Activated B cell treated with CpG ODN at 0.5 μM for 24 hours (primary cell): ENCODE data around the gene KLK8. TPM values are rescaled to one million over a fixed set of nuclear protein-coding genes. Genes with fewer than 3 reads are reported as not detected.

ENCODE experiments used
- ATAC-seq: fragments of 200-7000 bp; cut with Tn5 transposase; one replicate; pipeline ENCODE4 v1.10.0; 2021; ENCODE audit warnings: low read depth, mild to moderate bottlenecking, moderate library complexity
- CTCF ChIA-PET: fragments of 350-600 bp; sonication (Branson Sonifier 250); formaldehyde crosslinking; loops from one replicate; lab custom pipeline; 2021; ENCODE audit warnings: antibody characterized with exemption; lab: Charles Lee
- POLR2A ChIA-PET: fragments of 350-600 bp; sonication (Branson Sonifier 250); formaldehyde crosslinking; loops from one replicate; lab custom pipeline; 2021; ENCODE audit warnings: antibody characterized with exemption; lab: Charles Lee
- DNase-seq: peaks from one replicate; pipeline ENCODE4 v3.0.0; 2022
- H3K27ac Mint-ChIP-seq: one replicate; pipeline ENCODE4 v1.8.0; 2020; ENCODE audit warnings: mixed read lengths
- H3K27me3 Mint-ChIP-seq: one replicate; pipeline ENCODE4 v1.8.0; 2021; ENCODE audit warnings: mixed read lengths
- H3K36me3 Mint-ChIP-seq: one replicate; pipeline ENCODE4 v1.8.0; 2021; ENCODE audit warnings: low read depth, mixed read lengths
- H3K4me1 Mint-ChIP-seq: one replicate; pipeline ENCODE4 v1.8.0; 2021; ENCODE audit warnings: mixed read lengths
- H3K4me3 Mint-ChIP-seq: one replicate; pipeline ENCODE4 v1.8.0; 2020; ENCODE audit warnings: mild to moderate bottlenecking, mixed read lengths
- H3K9me3 Mint-ChIP-seq: one replicate; pipeline ENCODE4 v1.8.0; 2020; ENCODE audit warnings: mixed read lengths
- intact Hi-C: fragments of 100-400 bp; cut with micrococcal nuclease; formaldehyde crosslinking; loops from one replicate; pipeline ENCODE4 v1.15.1; 2024
- total RNA-seq: library from RNA; stranded (reverse); gene quantifications from 2 replicates; pipeline ENCODE4 v1.2.3, GENCODE V29; 2022
- TF ChIP-seq, protein P1 (sequence below): fragments of 200-600 bp; IDR thresholded peaks from one replicate; pipeline ENCODE4 v1.8.0; 2022; ENCODE audit warnings: antibody characterized with exemption, mild to moderate bottlenecking

Gene KLK8
- total RNA-seq, 1 donor from 2014 or later, result not detected

DNA sequence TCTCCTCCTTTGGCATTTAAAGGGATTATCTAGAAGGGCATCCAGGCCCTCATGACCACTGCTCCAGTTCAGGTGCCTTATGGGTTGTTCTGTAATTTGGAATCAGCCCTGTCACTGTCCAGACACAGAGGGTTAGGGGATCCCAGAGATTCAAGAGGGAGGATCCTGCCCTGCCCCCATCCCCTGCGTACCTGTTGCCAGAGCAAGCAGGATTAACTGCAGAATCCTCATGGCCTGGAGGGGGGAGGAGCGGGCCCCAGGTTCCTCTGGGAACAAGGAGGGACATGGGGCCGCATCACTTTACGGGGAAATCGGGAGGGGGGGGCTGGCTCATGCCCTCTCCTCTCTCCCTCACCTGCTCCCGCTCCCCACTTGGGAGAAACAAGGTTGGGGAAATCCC is 24.0 kb upstream of the KLK8 start:
- intact Hi-C loops, result no loop called here
- Mint-ChIP-seq H3K4me3 (no peak overlapping the region), H3K4me1 (no peaks in the 10 kb centered on the region), H3K27me3 (peaks cover 22% of the 10 kb centered on the region), H3K9me3 (no peaks in the 10 kb centered on the region), H3K27ac (no peak overlapping the region), H3K36me3 (no peaks in the 10 kb centered on the region)
- TF ChIP-seq, protein P1, sequence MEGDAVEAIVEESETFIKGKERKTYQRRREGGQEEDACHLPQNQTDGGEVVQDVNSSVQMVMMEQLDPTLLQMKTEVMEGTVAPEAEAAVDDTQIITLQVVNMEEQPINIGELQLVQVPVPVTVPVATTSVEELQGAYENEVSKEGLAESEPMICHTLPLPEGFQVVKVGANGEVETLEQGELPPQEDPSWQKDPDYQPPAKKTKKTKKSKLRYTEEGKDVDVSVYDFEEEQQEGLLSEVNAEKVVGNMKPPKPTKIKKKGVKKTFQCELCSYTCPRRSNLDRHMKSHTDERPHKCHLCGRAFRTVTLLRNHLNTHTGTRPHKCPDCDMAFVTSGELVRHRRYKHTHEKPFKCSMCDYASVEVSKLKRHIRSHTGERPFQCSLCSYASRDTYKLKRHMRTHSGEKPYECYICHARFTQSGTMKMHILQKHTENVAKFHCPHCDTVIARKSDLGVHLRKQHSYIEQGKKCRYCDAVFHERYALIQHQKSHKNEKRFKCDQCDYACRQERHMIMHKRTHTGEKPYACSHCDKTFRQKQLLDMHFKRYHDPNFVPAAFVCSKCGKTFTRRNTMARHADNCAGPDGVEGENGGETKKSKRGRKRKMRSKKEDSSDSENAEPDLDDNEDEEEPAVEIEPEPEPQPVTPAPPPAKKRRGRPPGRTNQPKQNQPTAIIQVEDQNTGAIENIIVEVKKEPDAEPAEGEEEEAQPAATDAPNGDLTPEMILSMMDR, result no peak
- DNase-seq, result no peak
- CTCF ChIA-PET, result no interaction called here
- POLR2A ChIA-PET, result no interaction called here
- no peak for ATAC-seq

DNA sequence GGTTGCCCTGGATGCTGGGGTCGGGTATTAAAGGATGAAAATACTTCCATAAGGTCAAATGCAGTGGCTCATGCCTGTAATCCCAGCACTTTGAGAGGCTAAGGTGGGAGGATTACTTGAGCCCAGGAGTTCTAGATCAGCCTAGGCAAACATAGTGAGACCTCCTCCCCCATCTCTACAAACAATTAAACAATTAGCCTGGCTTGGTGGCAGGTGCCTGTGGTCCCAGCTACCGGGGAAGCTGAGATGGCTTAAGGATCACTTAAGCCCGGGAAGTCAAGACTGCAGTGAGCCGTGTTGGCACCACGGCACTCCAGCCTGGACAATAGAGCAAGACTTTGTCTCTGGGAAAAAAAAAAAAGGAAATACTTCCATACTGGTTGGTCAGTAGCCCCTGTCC is 23.5 kb upstream of the KLK8 start:
- H3K36me3 Mint-ChIP-seq, result no peaks in the 10 kb centered on the region
- H3K4me3 Mint-ChIP-seq, result no peak overlapping the region
- TF ChIP-seq, protein P1, result no peak
- POLR2A ChIA-PET, result no interaction called here
- CTCF ChIA-PET, result no interaction called here
- no peaks in the 10 kb centered on the region for H3K9me3 Mint-ChIP-seq
- no peaks in the 10 kb centered on the region for H3K4me1 Mint-ChIP-seq
- no peak for DNase-seq
- peaks cover 25% of the 10 kb centered on the region for H3K27me3 Mint-ChIP-seq
- no peak for ATAC-seq
- intact Hi-C loops, result no loop called here
- H3K27ac Mint-ChIP-seq, result no peak overlapping the region

- ChIA-PET POLR2A (no interaction called here), CTCF (no interaction called here)
- ATAC-seq (no peak), DNase-seq (no peak)
- H3K27me3 Mint-ChIP-seq, result peaks cover 24% of the 10 kb centered on the region
- no peaks in the 10 kb centered on the region for H3K36me3 Mint-ChIP-seq
- intact Hi-C loops, result no loop called here
- H3K27ac Mint-ChIP-seq, result no peak overlapping the region
- no peaks in the 10 kb centered on the region for H3K9me3 Mint-ChIP-seq
- TF ChIP-seq, protein P1, result no peak
- no peaks in the 10 kb centered on the region for H3K4me1 Mint-ChIP-seq
- no peak overlapping the region for H3K4me3 Mint-ChIP-seq
Observed at GRCh38 chr19:51023946-51024345, 22.5 kb upstream of the KLK8 start.

- Mint-ChIP-seq H3K4me1 (peaks cover 4% of the 10 kb centered on the region), H3K27me3 (peaks cover 33% of the 10 kb centered on the region), H3K9me3 (no peaks in the 10 kb centered on the region), H3K36me3 (no peaks in the 10 kb centered on the region), H3K4me3 (no peak overlapping the region), H3K27ac (no peak overlapping the region)
- POLR2A ChIA-PET, result interaction anchor here (0.6 kb wide), 1 partner anchor 1919 kb away, joined by 3 read pairs; no protein-coding TSS in a partner anchor
- CTCF ChIA-PET, result no interaction called here
- ATAC-seq (no peak), DNase-seq (no peak)
- TF ChIP-seq, protein P1, result no peak
- intact Hi-C loops, result no loop called here
Observed at GRCh38 chr19:51022526-51022925, 21.1 kb upstream of the KLK8 start.

DNA sequence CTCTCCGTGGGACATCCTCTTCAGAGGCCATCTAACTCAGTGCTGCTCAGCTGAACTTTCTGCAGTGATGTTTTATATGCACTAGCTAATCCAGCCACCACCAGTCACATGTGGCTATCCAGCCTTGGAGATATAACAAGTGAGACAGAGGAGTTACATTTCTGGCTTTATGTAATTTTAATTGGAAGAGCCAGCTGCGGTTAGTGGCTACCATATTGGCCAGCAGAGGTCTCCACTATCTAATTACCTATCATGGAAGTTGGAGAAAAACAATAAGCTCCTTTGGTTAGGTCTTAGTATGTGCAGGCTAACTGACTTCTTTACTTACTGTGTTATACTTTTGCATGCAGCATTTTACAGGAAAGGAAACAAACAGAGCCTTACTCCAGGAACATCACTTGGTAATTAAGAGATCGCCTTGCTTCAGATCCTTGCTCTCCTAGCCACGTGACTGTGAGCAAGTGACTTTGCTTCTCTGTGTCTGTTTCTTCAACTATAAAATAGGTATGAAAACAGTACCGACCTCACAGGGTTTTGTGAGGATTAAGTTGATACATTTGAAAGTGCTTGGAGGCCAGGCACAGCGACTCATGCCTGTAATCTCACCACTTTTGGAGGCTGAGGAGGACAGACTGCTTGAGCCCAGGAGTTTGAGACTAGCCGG is 19.7 kb upstream of the KLK8 start:
- Mint-ChIP-seq H3K9me3 (no peaks in the 10 kb centered on the region), H3K27me3 (peaks cover 39% of the 10 kb centered on the region), H3K4me1 (peaks cover 7% of the 10 kb centered on the region), H3K36me3 (no peaks in the 10 kb centered on the region), H3K27ac (no peak overlapping the region), H3K4me3 (no peak overlapping the region)
- DNase-seq, result no peak
- TF ChIP-seq, protein P1, result no peak
- CTCF ChIA-PET, result interaction anchor here (1.6 kb wide), 1 partner anchor 147 kb away, joined by 5 read pairs; no protein-coding TSS in a partner anchor
- ATAC-seq, result no peak
- POLR2A ChIA-PET, result interaction anchor here (0.6 kb wide), 1 partner anchor 204 kb away, joined by 3 read pairs; no protein-coding TSS in a partner anchor
- intact Hi-C loops, result no loop called here
